HCT116 (cell line): Measurements from ENCODE around the gene MNX1. TPM values are rescaled to one million over a fixed set of nuclear protein-coding genes. Genes with fewer than 3 reads are reported as not detected.

Experiments used
- ATAC-seq: fragments of 200-7000 bp; cut with Tn5 transposase; 2 replicates; pipeline ENCODE4 v1.9.1; 2020; ENCODE audit warnings: mild to moderate bottlenecking, moderate library complexity
- BruUV-seq: library from RNA; stranded (reverse); fragments of 400-500 nt; replicated peaks from 2 replicates; lab custom pipeline; 2021; lab: Mats Ljungman, UMichigan
- CTCF ChIA-PET: fragments of 300-600 bp; sonication (Branson Sonifier 250); formaldehyde crosslinking; loops from one replicate; lab custom pipeline; 2021; ENCODE audit warnings: antibody characterized with exemption; lab: Charles Lee
- POLR2A ChIA-PET: fragments of 300-600, 350-600 bp; sonication (Branson Sonifier 250); formaldehyde crosslinking; loops from one replicate; lab custom pipeline; 2021; ENCODE audit warnings: antibody characterized with exemption; lab: Charles Lee
- RAD21 ChIA-PET, 2 experiments: fragments of 300-600 bp; sonication (Branson Sonifier 250); formaldehyde crosslinking; loops; one replicate each; lab custom pipeline; 2023; ENCODE audit warnings: low total read pairs in 2 of 2; ENCODE audit not compliant: uncharacterized antibody in 2 of 2, unreplicated experiment in 2 of 2, low non-redundant PET in 1 of 2; lab: Charles Lee
- DNase-seq: peaks from one replicate; pipeline ENCODE4 v3.0.0-alpha.2; 2010; ENCODE audit warnings: low read depth, low spot score
- H2AFZ ChIP-seq: fragments of 200-600 bp; shearing (Covaris generic), sonication (generic); 2 replicates; pipeline ENCODE4 v1.6.1; 2017; ENCODE audit warnings: low read depth, mixed run types, mixed read lengths, antibody characterized with exemption, low read length; ENCODE audit not compliant: poor library complexity, severe bottlenecking
- H3K27ac ChIP-seq: 2 replicates; pipeline ENCODE4 v1.5.1; 2012; ENCODE audit warnings: low read depth, low read length
- H3K27me3 ChIP-seq: fragments of 200-600 bp; sonication (generic); 2 replicates; pipeline ENCODE4 v1.6.1; 2016; ENCODE audit warnings: mixed run types, low read length, mixed read lengths; ENCODE audit not compliant: insufficient read depth
- H3K36me3 ChIP-seq, 2 experiments: fragments of 200-500 bp in 1 of 2; fragments of 200-600 bp in 1 of 2; sonication (Bioruptor generic) in 1 of 2; sonication (generic) in 1 of 2; 2 replicates each; pipeline versions ENCODE4 v1.5.1 to v1.6.1; 2014 to 2016; ENCODE audit warnings: low read length in 2 of 2, inconsistent platforms in 1 of 2, mixed read lengths in 1 of 2, mixed run types in 1 of 2; ENCODE audit not compliant: insufficient read depth in 2 of 2, control insufficient read depth in 1 of 2
- H3K4me1 ChIP-seq, 2 experiments: fragments of 200-600 bp in 1 of 2; sonication (generic) in 1 of 2; 2 replicates each; pipeline versions ENCODE4 v1.5.1 to v1.6.1; 2012 to 2017; ENCODE audit warnings: low read length in 2 of 2, inconsistent platforms in 1 of 2, mild to moderate bottlenecking in 1 of 2, mixed read lengths in 1 of 2, mixed run types in 1 of 2, moderate library complexity in 1 of 2; ENCODE audit not compliant: insufficient read depth in 2 of 2, control insufficient read depth in 1 of 2
- H3K4me2 ChIP-seq: fragments of 200-600 bp; sonication (generic); 2 replicates; pipeline ENCODE4 v1.6.1; 2017; ENCODE audit warnings: mixed run types, low read length, mixed read lengths
- H3K4me3 ChIP-seq, 2 experiments: fragments of 200-600 bp in 1 of 2; sonication (generic) in 1 of 2; replicated peaks in 1 of 2; 2 replicates each; pipeline ENCODE4 v1.5.1; 2011 to 2016; ENCODE audit warnings: low read length in 2 of 2, control low read depth in 1 of 2, low read depth in 1 of 2, mild to moderate bottlenecking in 1 of 2, mixed read lengths in 1 of 2, mixed run types in 1 of 2
- H3K79me2 ChIP-seq: fragments of 200-600 bp; sonication (generic); 2 replicates; pipeline ENCODE4 v1.6.1; 2017; ENCODE audit warnings: mild to moderate bottlenecking, mixed run types, low read length, moderate library complexity, mixed read lengths; ENCODE audit not compliant: insufficient read depth
- H3K9ac ChIP-seq: fragments of 200-600 bp; sonication (generic); 2 replicates; pipeline ENCODE4 v1.6.1; 2016; ENCODE audit warnings: low read length, mixed read lengths
- H3K9me2 ChIP-seq: fragments of 200-600 bp; sonication (generic), shearing (Covaris generic); 2 replicates; pipeline ENCODE4 v1.6.1; 2017; ENCODE audit warnings: mixed run types, mild to moderate bottlenecking, moderate library complexity; ENCODE audit not compliant: insufficient read depth
- H3K9me3 ChIP-seq, 2 experiments: fragments of 200-500 bp in 1 of 2; fragments of 200-600 bp in 1 of 2; sonication (Bioruptor generic) in 1 of 2; sonication (generic) in 1 of 2; 2 replicates each; pipeline ENCODE4 v1.6.1; 2014 to 2017; ENCODE audit warnings: low read length in 2 of 2, mixed read lengths in 2 of 2, inconsistent platforms in 1 of 2, low read depth in 1 of 2, mild to moderate bottlenecking in 1 of 2, mixed run types in 1 of 2, moderate library complexity in 1 of 2; ENCODE audit not compliant: control insufficient read depth in 1 of 2, insufficient read depth in 1 of 2
- H4K20me1 ChIP-seq: fragments of 200-600 bp; sonication (generic), shearing (Covaris generic); 2 replicates; pipeline ENCODE4 v1.6.1; 2017; ENCODE audit warnings: mixed run types, mild to moderate bottlenecking, moderate library complexity; ENCODE audit not compliant: insufficient read depth
- CBX3 ChIP-seq: IDR thresholded peaks from 2 replicates; pipeline ENCODE4 v1.6.1; 2012; ENCODE audit warnings: low read depth
- EZH2 ChIP-seq: fragments of 200-600 bp; sonication (generic); IDR thresholded peaks from 2 replicates; pipeline ENCODE4 v1.6.1; 2017; ENCODE audit warnings: antibody characterized with exemption, mixed run types
- EZH2phosphoT487 ChIP-seq: fragments of 200-600 bp; IDR thresholded peaks from 2 replicates; pipeline ENCODE4 v1.6.1; 2018; ENCODE audit warnings: antibody characterized with exemption, borderline replicate concordance
- MAX ChIP-seq: IDR thresholded peaks from 2 replicates; pipeline ENCODE4 v1.6.1; 2012
- POLR2A ChIP-seq: IDR thresholded peaks from 2 replicates; pipeline ENCODE4 v1.7.0; 2011; ENCODE audit warnings: borderline replicate concordance; ENCODE audit not compliant: insufficient read depth, insufficient read length; ENCODE audit errors: extremely low read depth
- REST ChIP-seq: IDR thresholded peaks from 2 replicates; pipeline ENCODE4 v1.6.1; 2012; ENCODE audit warnings: low read depth
- SIN3A ChIP-seq: IDR thresholded peaks from 2 replicates; pipeline ENCODE4 v1.6.1; 2012; ENCODE audit warnings: low read depth
- YY1 ChIP-seq: IDR thresholded peaks from 2 replicates; pipeline ENCODE4 v1.6.1; 2011; ENCODE audit warnings: low read length, low read depth, moderate library complexity, mild to moderate bottlenecking; ENCODE audit not compliant: insufficient replicate concordance; ENCODE audit errors: extremely low read depth
- intact Hi-C: fragments of 100-400 bp; cut with micrococcal nuclease; formaldehyde crosslinking; loops from 2 replicates; pipeline ENCODE4 v1.10.0; 2022
- total RNA-seq: library from RNA; stranded (reverse); gene quantifications from one replicate; pipeline ENCODE4 v1.2.1, GENCODE V29; 2021; ENCODE audit not compliant: unreplicated experiment

Gene MNX1
- total RNA-seq, 1 experiment from 2014 or later = 7.7 TPM

GRCh38 chr7:156986378-156986777, 24.1 kb downstream of the MNX1 start (continued):
- TF ChIP-seq REST (no peak), MAX (no peak), CBX3 (no peak), EZH2phosphoT487 (no peak), EZH2 (no peak), SIN3A (no peak), YY1 (no peak)
- TF ChIP-seq, all 23 proteins: peak for 0

GRCh38 chr7:156985101-156985992, 25.1 kb downstream of the MNX1 start:
- ATAC-seq (no peak), DNase-seq (no peak)
- no peak overlapping the region for H2AFZ ChIP-seq
- H3K9ac ChIP-seq = no peak overlapping the region
- H3K79me2 ChIP-seq = no peaks in the 10 kb centered on the region
- H3K9me3 ChIP-seq = no peaks in the 10 kb centered on the region
- no peaks in the 10 kb centered on the region for H3K36me3 ChIP-seq
- peaks cover 0 to 5% of the 10 kb centered on the region in 2 experiments; a peak in 1 of 4 replicates for H3K4me1 ChIP-seq
- H3K27ac ChIP-seq = no peak overlapping the region
- TF ChIP-seq POLR2A = no peak
- no peak overlapping the region for H3K4me2 ChIP-seq
- ChIA-PET POLR2A (no interaction called here), CTCF (no interaction called here), RAD21 (no interaction called here)
- no peaks in the 10 kb centered on the region for H3K9me2 ChIP-seq
- no peak overlapping the region for H3K4me3 ChIP-seq
- BruUV-seq = no TSS peak
- no peaks in the 10 kb centered on the region for H3K27me3 ChIP-seq
- H4K20me1 ChIP-seq = no peaks in the 10 kb centered on the region
- intact Hi-C loops = no loop called here
